GM12878 (cell line): ENCODE results near the gene HEXA. TPM values are rescaled to one million over a fixed set of nuclear protein-coding genes. Genes with fewer than 3 reads are reported as not detected.

Experiments
- ATAC-seq: fragments of 200-7000 bp; cut with Tn5 transposase; 3 replicates; pipeline ENCODE4 v1.9.1; 2020; ENCODE audit warnings: mild to moderate bottlenecking, moderate library complexity
- BruUV-seq: library from RNA; stranded (reverse); fragments of 400-500 nt; replicated peaks from 2 replicates; lab custom pipeline; 2021; lab: Mats Ljungman, UMichigan
- CTCF ChIA-PET: fragments of 300-600 bp; sonication (Branson Sonifier 250); formaldehyde crosslinking; extraction: SDS; loops from one replicate; lab custom pipeline; 2021; ENCODE audit warnings: inconsistent platforms; lab: Yijun Ruan, JAX
- POLR2A ChIA-PET: fragments of 350-600 bp; formaldehyde crosslinking; extraction: SDS; loops from one replicate; lab custom pipeline; 2021; ENCODE audit warnings: inconsistent platforms; lab: Charles Lee
- RAD21 ChIA-PET: fragments of 300-600 bp; sonication (Branson Sonifier 250); formaldehyde crosslinking; loops from one replicate; lab custom pipeline; 2023; ENCODE audit warnings: antibody characterized with exemption; ENCODE audit not compliant: unreplicated experiment; lab: Charles Lee
- SMC1A ChIA-PET: fragments of 300-600 bp; sonication (Branson Sonifier 250); formaldehyde crosslinking; loops from one replicate; lab custom pipeline; 2023; ENCODE audit not compliant: unreplicated experiment, uncharacterized antibody; lab: Charles Lee
- DNase-seq: peaks from one replicate; pipeline ENCODE4 v3.0.0-alpha.2; 2011; ENCODE audit warnings: low read depth, low spot score
- FAIRE-seq: peaks from 3 replicates; lab custom pipeline; 2011; peaks lifted over from hg19 to GRCh38; lab: Jason Lieb, UNC
- H2AFZ ChIP-seq: 2 replicates; pipeline ENCODE4 v1.6.0; 2011; ENCODE audit warnings: low read depth, low read length, control low read depth; ENCODE audit not compliant: control insufficient read depth
- H3K27ac ChIP-seq: 2 replicates; pipeline ENCODE4 v1.5.1; 2011; ENCODE audit warnings: control low read depth; ENCODE audit not compliant: control insufficient read depth, insufficient read depth
- H3K27me3 ChIP-seq, 2 experiments: replicated peaks in 1 of 2; 2 replicates each; pipeline versions ENCODE4 v1.6.0 to v1.6.1; 2011; ENCODE audit warnings: low read length in 1 of 2; ENCODE audit not compliant: control insufficient read depth in 2 of 2, insufficient read depth in 2 of 2
- H3K36me3 ChIP-seq, 2 experiments: 2 replicates each; pipeline ENCODE4 v1.5.1; 2011; ENCODE audit warnings: low read length in 1 of 2; ENCODE audit not compliant: control insufficient read depth in 2 of 2, insufficient read depth in 2 of 2
- H3K4me1 ChIP-seq: 2 replicates; pipeline ENCODE4 v1.6.1; 2011; ENCODE audit warnings: mild to moderate bottlenecking, low read length, moderate library complexity, mixed read lengths; ENCODE audit not compliant: control insufficient read depth, insufficient read depth
- H3K4me2 ChIP-seq: 2 replicates; pipeline ENCODE4 v1.6.0; 2011; ENCODE audit warnings: control low read depth; ENCODE audit not compliant: control insufficient read depth, insufficient read depth
- H3K4me3 ChIP-seq: fragments of 200-600 bp; sonication (generic); 2 replicates; pipeline ENCODE4 v1.5.1; 2016
- H3K79me2 ChIP-seq: 2 replicates; pipeline ENCODE4 v1.6.0; 2011; ENCODE audit warnings: low read length; ENCODE audit not compliant: control insufficient read depth, insufficient read depth
- H3K9ac ChIP-seq: 2 replicates; pipeline ENCODE4 v1.8.0; 2011; ENCODE audit warnings: low read length, control low read depth, mixed read lengths; ENCODE audit not compliant: control insufficient read depth, insufficient read depth
- H3K9me3 ChIP-seq: replicated peaks from 3 replicates; pipeline ENCODE4 v1.5.1; 2011; ENCODE audit warnings: mild to moderate bottlenecking, low read length; ENCODE audit not compliant: control insufficient read depth, insufficient read depth
- H4K20me1 ChIP-seq: 2 replicates; pipeline ENCODE4 v1.6.0; 2011; ENCODE audit not compliant: control insufficient read depth, insufficient read depth
- CBX5 ChIP-seq: sonication (generic); IDR thresholded peaks from 2 replicates; pipeline ENCODE4 v1.6.1; 2016; ENCODE audit warnings: low read depth, moderate library complexity, mild to moderate bottlenecking, inconsistent platforms
- KDM1A ChIP-seq: fragments of 200-600 bp; sonication (generic); IDR thresholded peaks from 2 replicates; pipeline ENCODE4 v1.6.1; 2016; ENCODE audit warnings: borderline replicate concordance
- WGBS: methylation state at CpG from one replicate; pipeline ENCODE4 v1.1.6; 2016; ENCODE audit warnings: low lambda C conversion rate; ENCODE audit not compliant: insufficient replicate concordance, insufficient coverage; ENCODE audit errors: missing lambda C conversion rate; 5-methylcytosine and 5-hydroxymethylcytosine counted together
- in situ Hi-C: fragments of 300-500 bp; cut with MboI; formaldehyde crosslinking; loops from 9 replicates; pipeline ENCODE4 v1.14.3; 2018; ENCODE audit warnings: mixed read lengths
- intact Hi-C: fragments of 100-400 bp; cut with micrococcal nuclease; formaldehyde crosslinking; loops from one replicate; pipeline ENCODE4 v1.14.2; 2022; ENCODE audit not compliant: unreplicated experiment
- polyA plus RNA-seq, 11 experiments: library from polyadenylated mRNA; depleted of rRNA in 4 of 11; unstranded in 6 of 11; stranded (reverse) in 5 of 11; fragments of >200 nt; fragmentation: Nextera tagmentation in 4 of 11; fragmentation: Illumina TruSeq in 1 of 11; extraction: Ambion mirVana in 4 of 11; extraction: Trizol in 1 of 11; gene quantifications; 1 replicate in 1 of 11; 2 replicates in 10 of 11; pipeline versions ENCODE4 v1.2.1 to v1.2.3, GENCODE V29; 2011 to 2016; ENCODE audit warnings: inconsistent platforms in 2 of 11, missing spikeins in 2 of 11, low read depth in 1 of 11
- total RNA-seq, 4 experiments: library from RNA; depleted of rRNA in 3 of 4; stranded (reverse); fragments of >200 nt in 3 of 4; fragmentation: Illumina TruSeq in 1 of 4; extraction: Trizol in 1 of 4; gene quantifications; 2 replicates each; pipeline versions ENCODE4 v1.2.1 to v1.2.3, GENCODE V29; 2013 to 2021
- TF ChIP-seq, protein P1 (sequence below): fragments of 450-650 bp; IDR thresholded peaks from 2 replicates; pipeline ENCODE4 v1.6.1; 2017; ENCODE audit warnings: mild to moderate bottlenecking
- TF ChIP-seq, protein P2 (sequence below): fragments of 450-650 bp; conservative IDR thresholded peaks from 2 replicates; pipeline ENCODE4 v1.6.1; 2017; ENCODE audit warnings: mild to moderate bottlenecking, moderate library complexity
- TF ChIP-seq, protein P3 (sequence below): fragments of 450-650 bp; IDR thresholded peaks from 2 replicates; pipeline ENCODE4 v1.6.1; 2017; ENCODE audit warnings: mild to moderate bottlenecking, moderate library complexity

HEXA gene
- total and polyA plus RNA-seq, 10 of the 15 experiments (the other 5 are each of a cell fraction or from before 2014, with no cell fraction given): 24.5 to 151 (median 69.3) TPM

DNA sequence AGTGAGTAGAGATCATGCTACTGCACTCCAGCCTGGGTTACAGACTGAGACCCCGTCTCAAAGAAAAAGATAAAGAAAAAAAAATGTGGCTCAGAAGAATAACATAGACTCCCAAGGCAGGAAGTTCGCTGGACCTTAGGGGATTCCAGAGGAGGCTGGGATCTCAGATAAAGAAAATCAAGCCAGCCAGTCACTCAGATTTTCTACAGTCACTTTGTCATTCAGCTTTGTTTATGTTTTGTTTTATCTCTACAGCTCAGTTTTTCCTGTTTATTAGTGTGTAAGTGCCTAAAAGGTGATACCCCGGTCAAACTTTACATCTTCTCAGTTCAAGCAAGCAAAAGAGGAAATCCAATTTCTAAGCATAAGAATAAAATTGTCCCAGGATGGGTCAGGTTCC is 28.5 kb upstream of the HEXA start:
- in situ Hi-C loops: loop anchor here (10.0 kb wide), 1 partner anchor 270 kb away; no protein-coding TSS in a partner anchor
- POLR2A ChIA-PET: no interaction called here

More for the DNA sequence above, 28.5 kb upstream of the HEXA start:
- no peak for FAIRE-seq
- no peak overlapping the region for H3K4me3 ChIP-seq
- no peak for ATAC-seq
- H3K4me1 ChIP-seq: no peaks in the 10 kb centered on the region
- SMC1A ChIA-PET: interaction anchor here (1.2 kb wide), 1 partner anchor 79 kb away, joined by 3 read pairs; no protein-coding TSS in a partner anchor
- no peak for DNase-seq
- no peaks in the 10 kb centered on the region for H3K79me2 ChIP-seq
- H2AFZ ChIP-seq: no peak overlapping the region
- H3K27me3 ChIP-seq: peaks cover 2 to 3% of the 10 kb centered on the region in 2 experiments; a peak in 3 of 4 replicates
- RAD21 ChIA-PET: interaction anchor here (1.2 kb wide), 1 partner anchor 11 kb away, joined by 3 read pairs; no protein-coding TSS in a partner anchor
- H3K9me3 ChIP-seq: no peaks in the 10 kb centered on the region
- CTCF ChIA-PET: interaction anchor here (0.8 kb wide), 2 partner anchors 22 to 92 kb away, joined by 3 read pairs; no protein-coding TSS in a partner anchor
- no peaks in the 10 kb centered on the region for H3K36me3 ChIP-seq
- H3K4me2 ChIP-seq: no peak overlapping the region
- BruUV-seq: no TSS peak
- no peak overlapping the region for H3K9ac ChIP-seq
- intact Hi-C loops: no loop called here
- no peaks in the 10 kb centered on the region for H4K20me1 ChIP-seq
- TF ChIP-seq KDM1A (no peak), CBX5 (no peak)
- TF ChIP-seq, protein P1, sequence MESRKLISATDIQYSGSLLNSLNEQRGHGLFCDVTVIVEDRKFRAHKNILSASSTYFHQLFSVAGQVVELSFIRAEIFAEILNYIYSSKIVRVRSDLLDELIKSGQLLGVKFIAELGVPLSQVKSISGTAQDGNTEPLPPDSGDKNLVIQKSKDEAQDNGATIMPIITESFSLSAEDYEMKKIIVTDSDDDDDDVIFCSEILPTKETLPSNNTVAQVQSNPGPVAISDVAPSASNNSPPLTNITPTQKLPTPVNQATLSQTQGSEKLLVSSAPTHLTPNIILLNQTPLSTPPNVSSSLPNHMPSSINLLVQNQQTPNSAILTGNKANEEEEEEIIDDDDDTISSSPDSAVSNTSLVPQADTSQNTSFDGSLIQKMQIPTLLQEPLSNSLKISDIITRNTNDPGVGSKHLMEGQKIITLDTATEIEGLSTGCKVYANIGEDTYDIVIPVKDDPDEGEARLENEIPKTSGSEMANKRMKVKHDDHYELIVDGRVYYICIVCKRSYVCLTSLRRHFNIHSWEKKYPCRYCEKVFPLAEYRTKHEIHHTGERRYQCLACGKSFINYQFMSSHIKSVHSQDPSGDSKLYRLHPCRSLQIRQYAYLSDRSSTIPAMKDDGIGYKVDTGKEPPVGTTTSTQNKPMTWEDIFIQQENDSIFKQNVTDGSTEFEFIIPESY: no peak
- TF ChIP-seq, protein P2, sequence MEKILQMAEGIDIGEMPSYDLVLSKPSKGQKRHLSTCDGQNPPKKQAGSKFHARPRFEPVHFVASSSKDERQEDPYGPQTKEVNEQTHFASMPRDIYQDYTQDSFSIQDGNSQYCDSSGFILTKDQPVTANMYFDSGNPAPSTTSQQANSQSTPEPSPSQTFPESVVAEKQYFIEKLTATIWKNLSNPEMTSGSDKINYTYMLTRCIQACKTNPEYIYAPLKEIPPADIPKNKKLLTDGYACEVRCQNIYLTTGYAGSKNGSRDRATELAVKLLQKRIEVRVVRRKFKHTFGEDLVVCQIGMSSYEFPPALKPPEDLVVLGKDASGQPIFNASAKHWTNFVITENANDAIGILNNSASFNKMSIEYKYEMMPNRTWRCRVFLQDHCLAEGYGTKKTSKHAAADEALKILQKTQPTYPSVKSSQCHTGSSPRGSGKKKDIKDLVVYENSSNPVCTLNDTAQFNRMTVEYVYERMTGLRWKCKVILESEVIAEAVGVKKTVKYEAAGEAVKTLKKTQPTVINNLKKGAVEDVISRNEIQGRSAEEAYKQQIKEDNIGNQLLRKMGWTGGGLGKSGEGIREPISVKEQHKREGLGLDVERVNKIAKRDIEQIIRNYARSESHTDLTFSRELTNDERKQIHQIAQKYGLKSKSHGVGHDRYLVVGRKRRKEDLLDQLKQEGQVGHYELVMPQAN: no peak
- TF ChIP-seq, protein P3, sequence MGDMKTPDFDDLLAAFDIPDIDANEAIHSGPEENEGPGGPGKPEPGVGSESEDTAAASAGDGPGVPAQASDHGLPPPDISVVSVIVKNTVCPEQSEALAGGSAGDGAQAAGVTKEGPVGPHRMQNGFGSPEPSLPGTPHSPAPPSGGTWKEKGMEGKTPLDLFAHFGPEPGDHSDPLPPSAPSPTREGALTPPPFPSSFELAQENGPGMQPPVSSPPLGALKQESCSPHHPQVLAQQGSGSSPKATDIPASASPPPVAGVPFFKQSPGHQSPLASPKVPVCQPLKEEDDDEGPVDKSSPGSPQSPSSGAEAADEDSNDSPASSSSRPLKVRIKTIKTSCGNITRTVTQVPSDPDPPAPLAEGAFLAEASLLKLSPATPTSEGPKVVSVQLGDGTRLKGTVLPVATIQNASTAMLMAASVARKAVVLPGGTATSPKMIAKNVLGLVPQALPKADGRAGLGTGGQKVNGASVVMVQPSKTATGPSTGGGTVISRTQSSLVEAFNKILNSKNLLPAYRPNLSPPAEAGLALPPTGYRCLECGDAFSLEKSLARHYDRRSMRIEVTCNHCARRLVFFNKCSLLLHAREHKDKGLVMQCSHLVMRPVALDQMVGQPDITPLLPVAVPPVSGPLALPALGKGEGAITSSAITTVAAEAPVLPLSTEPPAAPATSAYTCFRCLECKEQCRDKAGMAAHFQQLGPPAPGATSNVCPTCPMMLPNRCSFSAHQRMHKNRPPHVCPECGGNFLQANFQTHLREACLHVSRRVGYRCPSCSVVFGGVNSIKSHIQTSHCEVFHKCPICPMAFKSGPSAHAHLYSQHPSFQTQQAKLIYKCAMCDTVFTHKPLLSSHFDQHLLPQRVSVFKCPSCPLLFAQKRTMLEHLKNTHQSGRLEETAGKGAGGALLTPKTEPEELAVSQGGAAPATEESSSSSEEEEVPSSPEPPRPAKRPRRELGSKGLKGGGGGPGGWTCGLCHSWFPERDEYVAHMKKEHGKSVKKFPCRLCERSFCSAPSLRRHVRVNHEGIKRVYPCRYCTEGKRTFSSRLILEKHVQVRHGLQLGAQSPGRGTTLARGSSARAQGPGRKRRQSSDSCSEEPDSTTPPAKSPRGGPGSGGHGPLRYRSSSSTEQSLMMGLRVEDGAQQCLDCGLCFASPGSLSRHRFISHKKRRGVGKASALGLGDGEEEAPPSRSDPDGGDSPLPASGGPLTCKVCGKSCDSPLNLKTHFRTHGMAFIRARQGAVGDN: no peak
- TF ChIP-seq, all 136 proteins: peak for 0
- no peak overlapping the region for H3K27ac ChIP-seq
- 0% methylated on average over 3 of the region's 3 CpGs for WGBS
